GM21390 (cell line): ENCODE measurements around the gene ANXA6.

ENCODE experiments used
- ATAC-seq: cut with Tn5 transposase; IDR thresholded peaks from one replicate; pipeline ENCODE4 v1.9.1; 2021; ENCODE audit not compliant: unreplicated experiment

The ANXA6 gene

GRCh38 chr5:151154931-151155774 lies 2.4 kb downstream of the ANXA6 start:
- ATAC-seq = peak; percentile 27

DNA sequence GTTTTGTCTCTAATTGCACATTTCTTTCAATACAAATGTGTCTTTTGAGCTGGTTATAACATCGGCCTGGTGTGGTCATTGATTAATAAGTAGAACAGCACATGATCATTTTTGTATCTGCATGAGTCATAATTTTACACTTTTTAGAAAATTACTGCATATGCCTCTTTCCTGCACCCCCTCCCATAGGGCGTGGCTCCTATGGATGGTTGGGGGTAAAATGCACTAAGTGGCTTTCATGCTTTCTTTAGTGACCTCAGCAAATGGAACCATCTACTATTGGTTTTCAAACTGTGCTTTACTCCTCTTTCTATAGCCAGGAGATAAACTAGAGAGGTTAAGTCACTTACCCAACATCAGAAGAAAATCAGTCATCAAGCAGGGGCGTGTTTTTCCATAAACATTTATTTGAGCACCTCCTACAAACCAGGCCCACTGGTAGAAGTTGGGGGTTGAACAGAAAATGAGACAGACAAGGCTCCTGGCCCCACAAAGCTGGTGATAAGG lies 3.8 kb downstream of the ANXA6 start:
- no peak for ATAC-seq

DNA sequence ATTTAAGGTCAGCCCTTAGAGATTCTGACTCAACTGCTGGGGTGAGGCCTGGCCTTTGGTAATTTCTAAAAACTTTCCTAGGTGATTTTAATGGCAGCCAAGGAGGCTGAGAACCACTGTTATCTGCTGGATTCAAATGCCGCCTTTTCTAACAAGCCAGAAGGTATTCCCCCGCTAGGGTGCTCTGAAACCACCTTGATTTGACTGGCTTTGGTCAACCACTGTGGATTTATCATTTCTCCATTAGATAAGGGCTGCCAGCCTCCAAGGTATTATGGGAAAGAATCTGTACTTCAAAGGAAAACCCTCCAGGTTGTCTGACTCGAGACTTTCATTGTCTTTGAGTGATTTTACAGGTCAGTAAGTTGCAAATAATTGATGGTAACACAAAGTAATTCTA lies 4.3 kb downstream of the ANXA6 start:
- no peak for ATAC-seq

GRCh38 chr5:151151793-151152192 lies 5.8 kb downstream of the ANXA6 start:
- ATAC-seq = peak; percentile 22

DNA sequence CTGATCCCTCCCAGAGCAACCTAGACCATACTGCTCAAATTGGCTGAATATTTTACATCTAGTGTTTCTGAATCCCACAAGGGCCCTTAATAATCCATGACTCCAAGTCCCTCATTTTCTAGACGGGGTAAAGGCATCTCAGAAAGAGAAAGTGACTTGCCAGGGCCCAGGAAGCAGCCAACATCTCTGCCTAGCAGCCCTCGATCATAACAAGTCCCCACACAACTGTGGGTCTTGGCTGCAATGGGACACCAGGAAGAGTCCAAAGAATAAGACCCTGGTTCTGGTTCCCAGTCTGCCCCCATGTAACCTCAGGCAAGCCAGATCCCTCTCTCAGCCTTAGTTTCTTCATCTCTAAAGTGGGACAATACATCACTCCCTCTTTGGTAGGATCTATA lies 6.3 kb downstream of the ANXA6 start:
- no peak for ATAC-seq

GRCh38 chr5:151150471-151151262 lies 6.9 kb downstream of the ANXA6 start:
- ATAC-seq = peak; percentile 67

GRCh38 chr5:151148583-151148982 lies 9.0 kb downstream of the ANXA6 start:
- no peak for ATAC-seq

DNA sequence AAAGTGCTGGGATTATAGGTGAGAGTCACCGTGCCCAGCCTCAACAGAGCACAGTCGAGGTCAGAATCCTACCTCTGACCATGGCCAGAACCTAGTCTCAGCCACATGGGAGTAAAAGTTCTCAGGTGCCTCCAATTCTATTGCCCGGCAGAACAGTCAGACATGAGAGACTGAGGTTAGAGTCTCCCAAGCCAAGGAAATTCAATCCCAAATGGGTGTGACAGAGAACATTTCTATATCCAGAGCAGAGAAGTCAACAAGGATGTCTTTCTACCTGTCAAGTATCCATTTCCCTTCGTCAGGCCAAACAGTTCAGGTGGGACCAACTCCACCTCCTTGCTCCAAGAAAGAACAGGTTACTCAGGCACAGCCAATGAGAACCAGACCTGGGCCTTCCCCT lies 10.5 kb downstream of the ANXA6 start:
- no peak for ATAC-seq

DNA sequence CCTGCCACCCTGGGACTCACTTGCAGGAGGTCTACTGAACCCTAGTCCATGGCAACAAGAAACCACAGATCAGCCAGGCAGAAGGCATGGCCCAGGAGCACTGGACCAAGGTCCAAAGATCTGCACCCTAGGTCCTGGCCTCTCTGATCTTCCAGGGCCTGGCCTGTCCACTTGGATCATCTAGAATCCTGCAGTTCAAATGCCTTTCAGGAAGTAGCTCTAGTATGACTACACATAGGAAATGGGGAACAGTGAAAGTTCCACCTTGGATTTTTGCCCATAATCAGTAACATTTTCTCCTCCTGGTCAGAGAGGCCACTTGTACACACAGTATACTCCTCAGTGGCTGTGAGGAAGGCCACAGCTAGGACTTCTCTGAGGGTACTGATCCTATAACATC lies 11.5 kb downstream of the ANXA6 start:
- no peak for ATAC-seq

DNA sequence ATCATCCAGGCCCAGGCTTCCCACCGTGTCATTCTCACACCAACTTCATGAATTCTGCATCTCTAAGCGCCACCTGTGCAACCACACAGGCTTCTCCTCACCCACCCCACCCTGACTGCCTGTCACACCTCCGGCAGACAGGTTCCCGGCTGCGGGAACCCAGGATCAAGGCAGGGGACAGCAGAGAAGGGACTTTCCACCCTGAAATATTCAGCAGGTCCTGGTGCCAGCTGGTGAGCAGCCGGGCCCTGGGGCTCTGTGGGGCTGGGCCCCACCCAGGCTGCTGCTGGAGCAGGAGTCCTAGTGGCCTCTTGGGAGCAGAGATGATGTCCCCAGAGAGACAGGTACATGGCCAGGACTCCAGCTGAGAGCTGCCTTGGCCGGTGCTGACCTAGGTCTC lies 12.7 kb downstream of the ANXA6 start:
- no peak for ATAC-seq

- no peak for ATAC-seq
Observed at GRCh38 chr5:151144275-151144674, 13.3 kb downstream of the ANXA6 start.

- no peak for ATAC-seq
Observed at GRCh38 chr5:151143645-151144044, 13.9 kb downstream of the ANXA6 start.

DNA sequence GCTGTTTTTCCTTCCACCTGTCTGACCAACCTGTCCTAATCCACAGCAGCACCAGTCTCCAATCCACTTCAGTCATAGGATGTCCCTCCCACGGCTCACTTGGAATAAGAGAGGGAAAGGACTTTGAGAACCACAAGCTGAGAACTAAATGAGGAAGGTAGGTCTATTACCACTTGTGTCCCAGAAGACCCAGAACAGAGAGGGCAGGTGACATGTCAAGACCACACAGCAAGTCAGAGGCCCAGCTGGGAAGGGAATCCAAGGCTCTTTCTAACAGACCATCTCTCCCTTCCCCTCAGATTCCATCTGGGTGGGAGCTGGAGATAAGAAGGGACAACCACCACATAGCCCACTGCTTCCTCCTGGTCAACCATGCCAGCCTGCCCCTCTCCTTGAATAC lies 14.6 kb downstream of the ANXA6 start:
- ATAC-seq = no peak

DNA sequence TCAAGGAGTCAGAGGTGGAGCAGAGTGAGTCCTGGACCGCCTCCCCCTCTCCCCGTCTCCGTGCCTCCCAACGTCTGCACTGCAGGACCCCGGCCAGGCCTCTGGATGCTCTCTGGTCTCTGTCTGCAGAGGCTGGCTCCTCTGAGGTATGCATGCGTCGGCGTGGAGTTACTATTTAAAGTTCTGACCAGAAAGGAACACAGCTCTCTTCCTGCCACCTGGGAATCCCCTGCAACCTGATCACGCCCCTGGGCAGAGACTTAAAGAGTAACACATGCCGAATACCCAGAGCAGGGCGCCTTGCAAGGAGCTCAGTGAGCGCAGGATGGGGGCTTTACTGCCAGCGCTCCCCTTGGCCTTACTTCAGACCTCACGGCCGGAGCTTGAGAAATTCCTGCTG lies 16.0 kb downstream of the ANXA6 start:
- peak; percentile 89 for ATAC-seq

DNA sequence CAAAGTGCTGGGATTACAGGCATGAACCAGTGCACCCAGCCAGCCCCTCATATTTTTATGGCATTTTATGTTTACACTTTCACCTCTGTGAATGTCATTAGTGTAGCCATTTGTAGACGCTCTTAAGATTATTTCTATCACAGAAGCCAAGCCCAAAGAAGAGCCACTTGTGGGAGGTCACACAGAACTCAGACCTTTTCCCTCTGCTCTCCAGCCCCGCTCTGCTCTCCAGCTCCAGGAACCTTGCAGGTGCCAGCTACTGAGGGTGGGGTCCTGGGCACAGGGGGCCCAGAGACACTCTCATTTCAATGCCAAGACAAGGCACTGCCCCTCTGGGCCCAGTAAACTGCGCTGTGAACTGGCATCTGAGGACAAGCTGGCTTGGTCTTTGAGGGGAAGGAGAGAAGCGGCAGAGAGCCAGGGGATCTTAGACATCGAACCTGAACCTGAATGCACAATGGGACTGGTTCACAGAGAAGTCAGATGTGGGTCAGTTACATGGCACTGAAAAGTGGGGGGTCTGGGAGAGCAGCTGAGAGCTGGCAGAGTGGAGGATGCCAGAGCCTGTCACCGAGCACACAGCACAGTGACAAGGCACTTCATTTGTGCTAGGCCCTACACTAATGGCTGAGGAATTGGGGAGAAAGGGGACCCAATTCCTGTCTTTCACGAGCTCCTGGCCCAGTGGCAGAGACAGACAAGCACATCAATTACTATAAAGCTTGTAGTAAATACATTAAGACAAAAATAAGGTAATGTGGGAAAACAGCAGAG lies 16.7 kb downstream of the ANXA6 start:
- ATAC-seq = no peak

DNA sequence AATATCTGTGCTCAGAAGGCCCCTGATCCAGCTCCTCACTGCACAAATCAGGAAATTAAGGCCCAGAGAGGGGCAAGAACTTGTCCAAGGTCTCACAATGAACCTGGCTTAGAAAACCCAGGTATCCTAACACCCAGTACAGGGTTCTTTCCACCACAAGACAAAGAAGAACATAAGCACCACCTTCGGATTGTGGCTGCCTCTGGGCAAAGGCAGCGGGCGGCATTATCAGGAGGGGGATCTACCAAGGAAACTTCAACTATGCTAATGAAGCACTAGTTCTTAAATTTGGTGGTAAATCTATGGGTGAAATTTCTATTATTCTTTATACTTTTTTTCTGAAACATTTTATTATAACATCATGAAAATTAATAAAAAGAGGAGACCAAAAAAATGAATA lies 17.9 kb downstream of the ANXA6 start:
- no peak for ATAC-seq

DNA sequence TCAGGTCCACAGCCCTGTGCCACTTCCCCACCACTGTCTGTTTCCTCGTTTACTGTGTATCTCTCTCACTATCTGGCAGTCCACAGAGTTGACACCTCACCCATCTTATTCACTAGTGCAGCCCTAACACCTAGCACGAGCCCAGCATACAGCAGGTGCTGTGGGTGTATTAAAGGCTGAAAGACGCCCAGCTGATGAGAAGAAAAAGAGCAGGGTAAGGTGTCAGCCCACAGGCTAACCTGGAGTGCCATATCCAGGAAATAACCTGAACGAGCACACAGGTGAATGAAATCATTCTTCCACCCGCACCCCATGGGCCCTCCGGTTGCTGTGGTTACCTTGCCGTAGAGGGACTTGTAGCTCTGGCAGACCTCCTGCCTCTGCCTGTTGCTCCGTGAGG lies 18.6 kb downstream of the ANXA6 start:
- ATAC-seq = no peak

DNA sequence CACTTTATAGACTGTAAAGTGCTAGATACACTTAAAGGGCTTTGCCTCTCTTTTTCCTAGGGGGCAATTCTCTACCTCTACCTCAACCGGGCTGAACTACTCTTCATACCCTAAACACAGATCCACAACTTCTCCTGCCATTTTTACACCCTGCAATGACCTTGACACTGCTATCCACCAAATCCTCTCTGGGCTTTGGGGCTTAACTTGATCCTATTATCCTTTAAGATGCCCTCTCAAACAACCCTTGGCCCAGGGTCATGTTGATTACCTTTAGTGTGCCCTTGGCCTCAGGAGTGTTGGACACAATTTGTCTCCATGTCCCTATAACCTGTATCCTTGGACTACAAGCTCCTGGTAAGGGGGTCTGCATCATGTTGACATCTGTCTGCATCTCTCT lies 19.5 kb downstream of the ANXA6 start:
- no peak for ATAC-seq

DNA sequence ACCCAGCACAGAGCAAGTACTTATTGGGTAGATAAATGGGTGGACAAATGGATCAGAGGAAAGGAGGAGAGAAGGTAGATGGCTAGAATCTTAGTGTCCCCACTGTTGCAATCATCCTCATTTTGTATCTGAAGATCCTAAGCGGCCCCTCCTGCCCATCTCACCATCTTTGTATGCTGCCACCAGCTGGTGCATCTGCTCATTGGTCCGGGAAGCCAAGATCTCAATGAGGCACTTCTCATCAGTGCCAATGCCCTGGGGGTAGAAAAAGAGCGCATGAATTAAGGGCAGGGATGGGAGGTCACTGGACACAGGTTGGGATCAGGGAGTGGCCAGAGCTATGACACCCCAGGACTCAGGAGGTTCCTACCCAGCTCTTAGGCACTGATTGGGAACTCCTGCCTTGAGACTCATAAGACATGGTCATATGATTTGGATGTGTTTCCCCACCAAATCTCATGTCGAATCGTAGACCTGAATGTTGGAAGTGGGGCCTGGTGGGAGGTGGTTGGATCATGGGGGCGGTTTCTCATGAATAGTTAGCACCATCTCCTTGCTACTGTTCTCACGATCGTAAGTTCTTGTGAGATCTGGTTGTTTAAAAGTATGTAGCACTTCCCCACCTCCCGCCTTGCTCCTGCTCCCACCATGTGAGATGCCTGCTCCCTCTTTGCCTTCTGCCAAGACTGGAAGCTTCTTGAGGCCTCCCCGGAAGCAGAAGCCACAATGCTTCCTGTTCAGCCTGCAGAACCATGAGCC lies 20.3 kb downstream of the ANXA6 start:
- no peak for ATAC-seq

- ATAC-seq = peak; percentile 70
Observed at GRCh38 chr5:151134228-151134627, 23.4 kb downstream of the ANXA6 start.

DNA sequence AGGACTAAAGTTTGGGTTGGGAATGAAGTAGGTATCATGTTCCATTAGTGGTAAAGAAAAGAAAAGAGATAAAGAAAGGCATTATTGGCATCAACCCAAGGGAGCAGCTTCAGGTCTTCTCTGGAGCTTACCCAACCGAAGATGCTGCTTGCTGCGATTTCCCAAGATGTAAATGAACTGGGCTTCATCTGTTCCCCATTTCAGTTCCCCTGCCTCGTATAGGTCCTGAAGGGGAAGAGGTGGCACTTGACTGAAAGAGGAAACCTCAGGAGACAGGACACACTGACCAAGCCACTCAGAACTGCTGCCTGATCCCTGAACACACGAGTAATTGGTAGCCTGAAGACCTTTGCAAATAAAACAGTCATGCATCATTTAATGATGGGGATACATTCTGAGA lies 24.6 kb downstream of the ANXA6 start:
- ATAC-seq = no peak
